PC-9 (cell line): ENCODE data around the gene CACHD1.

Source experiments
- EZH2 ChIP-seq: fragments of 200-600 bp; sonication (generic); IDR thresholded peaks from 2 replicates; pipeline ENCODE4 v1.8.0; 2017; ENCODE audit warnings: antibody characterized with exemption, low read depth
- TF ChIP-seq, protein P1 (sequence below): fragments of 200-600 bp; sonication (generic); conservative IDR thresholded peaks from 2 replicates; pipeline ENCODE4 v1.6.1; 2017; ENCODE audit warnings: mixed run types, antibody characterized with exemption, mild to moderate bottlenecking, moderate library complexity

- TF ChIP-seq, protein P1, sequence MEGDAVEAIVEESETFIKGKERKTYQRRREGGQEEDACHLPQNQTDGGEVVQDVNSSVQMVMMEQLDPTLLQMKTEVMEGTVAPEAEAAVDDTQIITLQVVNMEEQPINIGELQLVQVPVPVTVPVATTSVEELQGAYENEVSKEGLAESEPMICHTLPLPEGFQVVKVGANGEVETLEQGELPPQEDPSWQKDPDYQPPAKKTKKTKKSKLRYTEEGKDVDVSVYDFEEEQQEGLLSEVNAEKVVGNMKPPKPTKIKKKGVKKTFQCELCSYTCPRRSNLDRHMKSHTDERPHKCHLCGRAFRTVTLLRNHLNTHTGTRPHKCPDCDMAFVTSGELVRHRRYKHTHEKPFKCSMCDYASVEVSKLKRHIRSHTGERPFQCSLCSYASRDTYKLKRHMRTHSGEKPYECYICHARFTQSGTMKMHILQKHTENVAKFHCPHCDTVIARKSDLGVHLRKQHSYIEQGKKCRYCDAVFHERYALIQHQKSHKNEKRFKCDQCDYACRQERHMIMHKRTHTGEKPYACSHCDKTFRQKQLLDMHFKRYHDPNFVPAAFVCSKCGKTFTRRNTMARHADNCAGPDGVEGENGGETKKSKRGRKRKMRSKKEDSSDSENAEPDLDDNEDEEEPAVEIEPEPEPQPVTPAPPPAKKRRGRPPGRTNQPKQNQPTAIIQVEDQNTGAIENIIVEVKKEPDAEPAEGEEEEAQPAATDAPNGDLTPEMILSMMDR, result no peak
- no peak for TF ChIP-seq EZH2
Observed at GRCh38 chr1:64527165-64527564, 57.2 kb downstream of the CACHD1 start.
